HepG2 (cell line): Measurements from ENCODE around the gene IL15RA. TPM values are rescaled to one million over a fixed set of nuclear protein-coding genes. Genes with fewer than 3 reads are reported as not detected.

Experiments used
- ATAC-seq: fragments of 200-7000 bp; cut with Tn5 transposase; 3 replicates; pipeline ENCODE4 v1.9.1; 2020; ENCODE audit warnings: mild to moderate bottlenecking, moderate library complexity
- BruUV-seq: library from RNA; stranded (reverse); fragments of 400-500 nt; replicated peaks from 2 replicates; lab custom pipeline; 2021; lab: Mats Ljungman, UMichigan
- CTCF ChIA-PET: fragments of 300-600 bp; formaldehyde crosslinking; extraction: SDS; loops from one replicate; lab custom pipeline; 2021; ENCODE audit warnings: low total read pairs, inconsistent platforms, low intra/inter-chr PET ratio; lab: Yijun Ruan, JAX
- POLR2A ChIA-PET: fragments of 350-600 bp; sonication (Branson Sonifier 250); formaldehyde crosslinking; loops from one replicate; lab custom pipeline; 2020; ENCODE audit warnings: antibody characterized with exemption, inconsistent platforms; lab: Yijun Ruan, JAX
- DNase-seq: peaks from one replicate; pipeline ENCODE4 v3.0.0-alpha.2; 2015; ENCODE audit warnings: low spot score
- FAIRE-seq: peaks from 3 replicates; lab custom pipeline; 2011; peaks lifted over from hg19 to GRCh38; lab: Jason Lieb, UNC
- H2AFZ ChIP-seq: one replicate; pipeline ENCODE4 v1.6.1; 2011; ENCODE audit warnings: low read length, inconsistent platforms
- H3K27ac ChIP-seq: fragments of 300-600 bp; 3 replicates; pipeline ENCODE4 v1.8.0; 2011; ENCODE audit warnings: mixed run types, mild to moderate bottlenecking, mixed read lengths, low read length, inconsistent platforms; ENCODE audit not compliant: insufficient read depth; ENCODE audit errors: extremely low read length
- H3K27me3 ChIP-seq, 2 experiments: fragments of 200-600 bp in 1 of 2; 2 replicates in 1 of 2; 3 replicates in 1 of 2; pipeline versions ENCODE4 v1.6.0 to v1.8.0; 2011; ENCODE audit warnings: low read length in 2 of 2, mild to moderate bottlenecking in 2 of 2, moderate library complexity in 2 of 2, inconsistent platforms in 1 of 2; ENCODE audit not compliant: insufficient read depth in 2 of 2, control insufficient read depth in 1 of 2
- H3K36me3 ChIP-seq, 2 experiments: fragments of 200-600 bp in 1 of 2; replicated peaks in 1 of 2; 2 replicates in 1 of 2; 3 replicates in 1 of 2; pipeline versions ENCODE4 v1.5.1 to v1.8.0; 2011; ENCODE audit warnings: low read length in 2 of 2, inconsistent platforms in 1 of 2; ENCODE audit not compliant: insufficient read depth in 2 of 2, control insufficient read depth in 1 of 2
- H3K4me1 ChIP-seq: 2 replicates; pipeline ENCODE4 v1.5.1; 2012; ENCODE audit warnings: low read length, inconsistent platforms; ENCODE audit not compliant: insufficient read depth
- H3K4me2 ChIP-seq: 2 replicates; pipeline ENCODE4 v1.6.0; 2011; ENCODE audit warnings: low read depth, low read length, inconsistent platforms
- H3K4me3 ChIP-seq, 3 experiments: fragments of 200-600 bp in 1 of 3; sonication (generic), shearing (Covaris generic) in 1 of 3; replicated peaks in 1 of 3; 2 replicates each; pipeline ENCODE4 v1.5.1; 2011 to 2016; ENCODE audit warnings: low read length in 3 of 3, inconsistent platforms in 2 of 3, low read depth in 2 of 3, mild to moderate bottlenecking in 2 of 3, control low read depth in 1 of 3, mixed read lengths in 1 of 3; ENCODE audit not compliant: insufficient read depth in 1 of 3
- H3K79me2 ChIP-seq: one replicate; pipeline ENCODE4 v1.6.1; 2011; ENCODE audit warnings: low read length, inconsistent platforms; ENCODE audit not compliant: insufficient read depth
- H3K9ac ChIP-seq: 2 replicates; pipeline ENCODE4 v1.6.0; 2011; ENCODE audit warnings: mild to moderate bottlenecking, low read depth, low read length, inconsistent platforms; ENCODE audit not compliant: insufficient read depth
- H3K9me3 ChIP-seq: 2 replicates; pipeline ENCODE4 v1.5.1; 2012; ENCODE audit warnings: mild to moderate bottlenecking, low read length
- H4K20me1 ChIP-seq: 2 replicates; pipeline ENCODE4 v1.6.0; 2011; ENCODE audit warnings: inconsistent platforms, mild to moderate bottlenecking, low read length, moderate library complexity; ENCODE audit not compliant: insufficient read depth
- KAT7 ChIP-seq: IDR thresholded peaks from 2 replicates; pipeline ENCODE4 v1.6.1; 2018; ENCODE audit warnings: borderline replicate concordance, missing compliant biosample characterization
- KDM1A ChIP-seq: IDR thresholded peaks from 2 replicates; pipeline ENCODE4 v1.6.1; 2016; ENCODE audit warnings: missing compliant biosample characterization
- NFE2L1 ChIP-seq: sonication (generic); formaldehyde crosslinking; IDR thresholded peaks from 2 replicates; pipeline ENCODE4 v1.4.0; 2020; ENCODE audit warnings: missing genetic modification reagents, mild to moderate bottlenecking, borderline replicate concordance
- SMAD9 ChIP-seq: sonication (generic); formaldehyde crosslinking; IDR thresholded peaks from 2 replicates; pipeline ENCODE4 v1.5.1; 2020; ENCODE audit warnings: mild to moderate bottlenecking, missing genetic modification reagents
- SRSF9 ChIP-seq: fragments of 200-400 bp; formaldehyde crosslinking; IDR thresholded peaks from 2 replicates; pipeline ENCODE4 v1.6.1; 2018; ENCODE audit warnings: borderline replicate concordance, mild to moderate bottlenecking, low read depth, low read length; ENCODE audit not compliant: insufficient read depth, poor library complexity, severe bottlenecking
- TAF1 ChIP-seq: sonication (generic); formaldehyde crosslinking; IDR thresholded peaks from 2 replicates; pipeline ENCODE4 v1.4.0; 2020; ENCODE audit warnings: missing genetic modification reagents
- YY1 ChIP-seq: IDR thresholded peaks from 2 replicates; pipeline ENCODE4 v1.6.1; 2011; ENCODE audit warnings: low read length, low read depth, moderate library complexity, mild to moderate bottlenecking; ENCODE audit not compliant: insufficient read depth, insufficient replicate concordance
- ZNF143 ChIP-seq: sonication (generic); formaldehyde crosslinking; IDR thresholded peaks from 2 replicates; pipeline ENCODE4 v1.4.0; 2020; ENCODE audit warnings: missing genetic modification reagents
- ZNF33B ChIP-seq: sonication (generic); formaldehyde crosslinking; IDR thresholded peaks from 2 replicates; pipeline ENCODE4 v1.5.1; 2020; ENCODE audit warnings: mild to moderate bottlenecking, missing genetic modification reagents
- ZNF343 ChIP-seq: sonication (generic); formaldehyde crosslinking; IDR thresholded peaks from 2 replicates; pipeline ENCODE4 v1.4.0; 2020; ENCODE audit warnings: mild to moderate bottlenecking, missing genetic modification reagents
- ZNF567 ChIP-seq: sonication (generic); formaldehyde crosslinking; IDR thresholded peaks from 2 replicates; pipeline ENCODE4 v1.8.1; 2023; ENCODE audit warnings: mild to moderate bottlenecking, missing genetic modification reagents, borderline replicate concordance
- ZNF841 ChIP-seq: sonication (generic); formaldehyde crosslinking; IDR thresholded peaks from 2 replicates; pipeline ENCODE4 v1.8.1; 2023; ENCODE audit warnings: missing genetic modification reagents, borderline replicate concordance
- WGBS: methylation state at CpG from one replicate; pipeline ENCODE4 v1.1.6; 2017; ENCODE audit warnings: low lambda C conversion rate; 5-methylcytosine and 5-hydroxymethylcytosine counted together
- in situ Hi-C: cut with HindIII; loops from 2 replicates; pipeline ENCODE4 v1.10.0; 2017; ENCODE audit warnings: low pct_unique_long_range_greater_than_20kb; ENCODE audit not compliant: extremely low pct_ligation_motif_present
- intact Hi-C: fragments of 100-400 bp; cut with micrococcal nuclease; formaldehyde crosslinking; loops from one replicate; pipeline ENCODE4 v1.10.0; 2022; ENCODE audit not compliant: unreplicated experiment
- polyA plus RNA-seq, 8 experiments: library from polyadenylated mRNA; depleted of rRNA in 3 of 8; stranded (reverse) in 7 of 8; unstranded in 1 of 8; fragments of >200 nt; fragmentation: Illumina TruSeq in 4 of 8; extraction: Trizol in 4 of 8; gene quantifications; 2 replicates each; pipeline versions ENCODE4 v1.2.1 to v1.2.3, GENCODE V29; 2011 to 2016; ENCODE audit warnings: low read depth in 4 of 8, missing spikeins in 1 of 8, mixed read lengths in 1 of 8; ENCODE audit not compliant: insufficient read depth in 1 of 8
- total RNA-seq, 5 experiments: library from RNA; depleted of rRNA; stranded (reverse); fragments of >200 nt; fragmentation: Illumina TruSeq; extraction: Trizol; gene quantifications; 2 replicates each; pipeline ENCODE4 v1.2.3, GENCODE V29; 2016; ENCODE audit warnings: low read depth in 1 of 5
- TF ChIP-seq, protein P1 (sequence below): sonication (generic); formaldehyde crosslinking; IDR thresholded peaks from 2 replicates; pipeline ENCODE4 v1.8.1; 2023; ENCODE audit warnings: missing genetic modification reagents, inconsistent platforms, borderline replicate concordance
- TF ChIP-seq, protein P2 (sequence below): sonication (generic); formaldehyde crosslinking; IDR thresholded peaks from 2 replicates; pipeline ENCODE4 v1.9.0; 2021; ENCODE audit warnings: missing genetic modification reagents, borderline replicate concordance
- TF ChIP-seq, protein P3 (sequence below): sonication (generic); formaldehyde crosslinking; IDR thresholded peaks from 2 replicates; pipeline ENCODE4 v1.5.0; 2020; ENCODE audit warnings: missing genetic modification reagents
- TF ChIP-seq, protein P4 (sequence below): sonication (generic); formaldehyde crosslinking; IDR thresholded peaks from 2 replicates; pipeline ENCODE4 v1.8.0; 2023; ENCODE audit warnings: mild to moderate bottlenecking, missing genetic modification reagents
- TF ChIP-seq, protein P5 (sequence below): sonication (generic); formaldehyde crosslinking; IDR thresholded peaks from 2 replicates; pipeline ENCODE4 v1.4.0; 2020; ENCODE audit warnings: missing genetic modification reagents, borderline replicate concordance

IL15RA gene
- total and polyA plus RNA-seq, 2 of the 13 experiments (the other 11 are each of a cell fraction or from before 2014, with no cell fraction given): 0.53 to 0.77 TPM

DNA sequence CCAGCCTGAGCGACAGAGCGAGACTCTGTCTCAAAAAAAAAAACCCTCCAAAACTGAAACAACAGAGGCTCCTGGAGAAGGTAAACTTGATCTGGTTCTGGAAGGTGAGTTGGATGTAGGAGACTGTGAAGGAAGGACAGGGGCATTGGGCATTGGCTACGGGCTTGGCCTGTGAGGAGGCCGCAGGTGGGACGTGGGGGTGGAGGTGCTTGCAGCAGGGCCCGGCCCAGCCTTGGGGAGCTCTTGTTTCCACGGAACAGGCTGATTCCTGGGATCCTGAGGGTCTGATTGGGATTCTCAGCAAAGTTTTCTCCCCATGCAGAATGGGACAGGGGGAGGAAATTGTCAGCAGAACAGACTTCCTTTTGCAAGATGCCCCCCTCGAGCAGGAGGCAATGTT, 30.6 kb downstream of the IL15RA start:
- ATAC-seq (no peak), DNase-seq (no peak), FAIRE-seq (no peak)
- no TSS peak for BruUV-seq
- Histone ChIP-seq H4K20me1 (no peaks in the 10 kb centered on the region), H3K9ac (no peak overlapping the region), H3K79me2 (no peaks in the 10 kb centered on the region), H3K4me1 (peaks cover 29% of the 10 kb centered on the region), H3K4me3 (no peak overlapping the region), H3K27me3 (peaks cover 5 to 52% of the 10 kb centered on the region in 2 experiments), H3K4me2 (no peak overlapping the region), H3K36me3 (no peaks in the 10 kb centered on the region), H2AFZ (no peak overlapping the region), H3K27ac (no peak overlapping the region), H3K9me3 (no peaks in the 10 kb centered on the region)
- ChIA-PET CTCF (no interaction called here), POLR2A (no interaction called here)
- in situ Hi-C loops (no loop called here), intact Hi-C loops (loop anchor here (5.0 to 10.0 kb wide), 2 partner anchors 66 to 138 kb away; partner anchors contain the start of gene RBM17)
- WGBS: 43% methylated on average over 7 of the region's 8 CpGs
- no peak for TF ChIP-seq YY1
- TF ChIP-seq SMAD9 (CRISPR knock-in tag): no peak
- TF ChIP-seq, protein P1, sequence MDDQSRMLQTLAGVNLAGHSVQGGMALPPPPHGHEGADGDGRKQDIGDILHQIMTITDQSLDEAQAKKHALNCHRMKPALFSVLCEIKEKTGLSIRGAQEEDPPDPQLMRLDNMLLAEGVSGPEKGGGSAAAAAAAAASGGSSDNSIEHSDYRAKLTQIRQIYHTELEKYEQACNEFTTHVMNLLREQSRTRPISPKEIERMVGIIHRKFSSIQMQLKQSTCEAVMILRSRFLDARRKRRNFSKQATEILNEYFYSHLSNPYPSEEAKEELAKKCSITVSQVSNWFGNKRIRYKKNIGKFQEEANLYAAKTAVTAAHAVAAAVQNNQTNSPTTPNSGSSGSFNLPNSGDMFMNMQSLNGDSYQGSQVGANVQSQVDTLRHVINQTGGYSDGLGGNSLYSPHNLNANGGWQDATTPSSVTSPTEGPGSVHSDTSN (CRISPR knock-in tag): no peak
- TF ChIP-seq, protein P2, sequence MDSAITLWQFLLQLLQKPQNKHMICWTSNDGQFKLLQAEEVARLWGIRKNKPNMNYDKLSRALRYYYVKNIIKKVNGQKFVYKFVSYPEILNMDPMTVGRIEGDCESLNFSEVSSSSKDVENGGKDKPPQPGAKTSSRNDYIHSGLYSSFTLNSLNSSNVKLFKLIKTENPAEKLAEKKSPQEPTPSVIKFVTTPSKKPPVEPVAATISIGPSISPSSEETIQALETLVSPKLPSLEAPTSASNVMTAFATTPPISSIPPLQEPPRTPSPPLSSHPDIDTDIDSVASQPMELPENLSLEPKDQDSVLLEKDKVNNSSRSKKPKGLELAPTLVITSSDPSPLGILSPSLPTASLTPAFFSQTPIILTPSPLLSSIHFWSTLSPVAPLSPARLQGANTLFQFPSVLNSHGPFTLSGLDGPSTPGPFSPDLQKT (CRISPR knock-in tag): no peak
- no peak for TF ChIP-seq KAT7 (CRISPR knock-in tag)
- TF ChIP-seq ZNF143 (CRISPR knock-in tag): no peak
- TF ChIP-seq KDM1A (CRISPR knock-in tag): no peak
- no peak for TF ChIP-seq SRSF9
- no peak for TF ChIP-seq NFE2L1 (CRISPR knock-in tag)
- TF ChIP-seq, protein P3, sequence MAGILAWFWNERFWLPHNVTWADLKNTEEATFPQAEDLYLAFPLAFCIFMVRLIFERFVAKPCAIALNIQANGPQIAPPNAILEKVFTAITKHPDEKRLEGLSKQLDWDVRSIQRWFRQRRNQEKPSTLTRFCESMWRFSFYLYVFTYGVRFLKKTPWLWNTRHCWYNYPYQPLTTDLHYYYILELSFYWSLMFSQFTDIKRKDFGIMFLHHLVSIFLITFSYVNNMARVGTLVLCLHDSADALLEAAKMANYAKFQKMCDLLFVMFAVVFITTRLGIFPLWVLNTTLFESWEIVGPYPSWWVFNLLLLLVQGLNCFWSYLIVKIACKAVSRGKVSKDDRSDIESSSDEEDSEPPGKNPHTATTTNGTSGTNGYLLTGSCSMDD (CRISPR knock-in tag): no peak
- TF ChIP-seq, protein P4, sequence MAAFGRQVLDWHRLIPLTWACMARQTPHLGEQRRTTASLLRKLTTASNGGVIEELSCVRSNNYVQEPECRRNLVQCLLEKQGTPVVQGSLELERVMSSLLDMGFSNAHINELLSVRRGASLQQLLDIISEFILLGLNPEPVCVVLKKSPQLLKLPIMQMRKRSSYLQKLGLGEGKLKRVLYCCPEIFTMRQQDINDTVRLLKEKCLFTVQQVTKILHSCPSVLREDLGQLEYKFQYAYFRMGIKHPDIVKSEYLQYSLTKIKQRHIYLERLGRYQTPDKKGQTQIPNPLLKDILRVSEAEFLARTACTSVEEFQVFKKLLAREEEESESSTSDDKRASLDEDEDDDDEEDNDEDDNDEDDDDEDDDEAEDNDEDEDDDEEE (CRISPR knock-in tag): no peak
- TF ChIP-seq ZNF567 (CRISPR knock-in tag): no peak
- no peak for TF ChIP-seq ZNF343 (CRISPR knock-in tag)
- TF ChIP-seq ZNF33B: no peak
- TF ChIP-seq TAF1 (CRISPR knock-in tag): no peak
- TF ChIP-seq ZNF841 (CRISPR knock-in tag): no peak
- TF ChIP-seq, protein P5, sequence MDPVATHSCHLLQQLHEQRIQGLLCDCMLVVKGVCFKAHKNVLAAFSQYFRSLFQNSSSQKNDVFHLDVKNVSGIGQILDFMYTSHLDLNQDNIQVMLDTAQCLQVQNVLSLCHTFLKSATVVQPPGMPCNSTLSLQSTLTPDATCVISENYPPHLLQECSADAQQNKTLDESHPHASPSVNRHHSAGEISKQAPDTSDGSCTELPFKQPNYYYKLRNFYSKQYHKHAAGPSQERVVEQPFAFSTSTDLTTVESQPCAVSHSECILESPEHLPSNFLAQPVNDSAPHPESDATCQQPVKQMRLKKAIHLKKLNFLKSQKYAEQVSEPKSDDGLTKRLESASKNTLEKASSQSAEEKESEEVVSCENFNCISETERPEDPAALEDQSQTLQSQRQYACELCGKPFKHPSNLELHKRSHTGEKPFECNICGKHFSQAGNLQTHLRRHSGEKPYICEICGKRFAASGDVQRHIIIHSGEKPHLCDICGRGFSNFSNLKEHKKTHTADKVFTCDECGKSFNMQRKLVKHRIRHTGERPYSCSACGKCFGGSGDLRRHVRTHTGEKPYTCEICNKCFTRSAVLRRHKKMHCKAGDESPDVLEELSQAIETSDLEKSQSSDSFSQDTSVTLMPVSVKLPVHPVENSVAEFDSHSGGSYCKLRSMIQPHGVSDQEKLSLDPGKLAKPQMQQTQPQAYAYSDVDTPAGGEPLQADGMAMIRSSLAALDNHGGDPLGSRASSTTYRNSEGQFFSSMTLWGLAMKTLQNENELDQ (CRISPR knock-in tag): no peak
